Cardiac muscle cell (in vitro differentiated cells and primary cell): ENCODE results near the gene TRDN. TPM values are rescaled to one million over a fixed set of nuclear protein-coding genes. Genes with fewer than 3 reads are reported as not detected.
A peak's percentile ranks its signal among the peaks of the same experiment; 100 is the strongest.

ENCODE experiments used
- DNase-seq, 2 donors: peaks; one replicate each; pipeline versions ENCODE4 v3.0.0 to v3.0.0-alpha.2; 2010 to 2017; ENCODE audit warnings: low read depth in 1 of 2, low spot score in 1 of 2
- H3K27ac ChIP-seq: fragments of 200-600 bp; sonication (generic); 2 replicates; pipeline ENCODE4 v1.5.1; 2016
- H3K27me3 ChIP-seq: fragments of 200-600 bp; sonication (generic); 2 replicates; pipeline ENCODE4 v1.6.0; 2016; ENCODE audit warnings: control low read depth
- H3K36me3 ChIP-seq: fragments of 200-600 bp; sonication (generic); 2 replicates; pipeline ENCODE4 v1.5.1; 2016; ENCODE audit warnings: control low read depth
- H3K4me1 ChIP-seq: fragments of 200-600 bp; sonication (generic); 2 replicates; pipeline ENCODE4 v1.8.1; 2017; ENCODE audit warnings: low read depth, mild to moderate bottlenecking, mixed run types
- H3K4me3 ChIP-seq: fragments of 200-600 bp; sonication (generic); 2 replicates; pipeline ENCODE4 v1.5.1; 2016; ENCODE audit warnings: mild to moderate bottlenecking
- H3K9me3 ChIP-seq: fragments of 200-600 bp; sonication (generic); 2 replicates; pipeline ENCODE4 v1.5.1; 2017; ENCODE audit warnings: low read depth, mild to moderate bottlenecking, control low read depth
- polyA plus RNA-seq: library from polyadenylated mRNA; unstranded; fragments of >200 nt; fragmentation: Nextera tagmentation; extraction: Ambion mirVana; gene quantifications from 2 replicates; pipeline ENCODE4 v1.2.1, GENCODE V29; 2016
- total RNA-seq: library from RNA; depleted of rRNA; stranded (reverse); fragments of >200 nt; gene quantifications from 2 replicates; pipeline ENCODE4 v1.2.3, GENCODE V29; 2016
- TF ChIP-seq, protein P1 (sequence below): IDR thresholded peaks from 2 replicates; pipeline ENCODE4 v1.5.1; 2012; ENCODE audit warnings: low read depth, mild to moderate bottlenecking, low read length

Gene TRDN
- total and polyA plus RNA-seq, 2 experiments from 2014 or later: 58.0 to 200 TPM

DNA sequence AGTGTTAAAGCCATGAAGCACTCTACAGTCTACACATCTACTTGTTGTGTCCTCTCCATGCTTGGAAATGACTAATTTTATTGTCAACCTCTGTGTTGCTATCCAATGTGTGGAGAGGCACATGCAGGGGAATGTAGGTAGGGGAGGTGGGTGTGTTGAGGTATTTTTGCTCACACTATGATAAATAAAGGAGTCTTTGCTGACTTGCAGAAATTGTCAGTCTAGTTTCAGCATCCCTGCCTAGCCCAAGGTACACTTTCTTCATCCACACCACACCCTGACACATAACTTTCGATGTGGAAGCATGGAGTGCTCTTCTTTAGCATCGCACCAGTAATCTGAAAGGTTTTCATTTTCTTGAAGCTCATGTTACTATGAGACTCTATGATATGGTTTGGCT lies 264.0 kb downstream of the TRDN start:
- Histone ChIP-seq H3K4me3 (no peak overlapping the region), H3K4me1 (peaks cover 3% of the 10 kb centered on the region), H3K27me3 (no peaks in the 10 kb centered on the region), H3K27ac (no peak overlapping the region), H3K36me3 (no peaks in the 10 kb centered on the region), H3K9me3 (no peaks in the 10 kb centered on the region)
- TF ChIP-seq, protein P1, sequence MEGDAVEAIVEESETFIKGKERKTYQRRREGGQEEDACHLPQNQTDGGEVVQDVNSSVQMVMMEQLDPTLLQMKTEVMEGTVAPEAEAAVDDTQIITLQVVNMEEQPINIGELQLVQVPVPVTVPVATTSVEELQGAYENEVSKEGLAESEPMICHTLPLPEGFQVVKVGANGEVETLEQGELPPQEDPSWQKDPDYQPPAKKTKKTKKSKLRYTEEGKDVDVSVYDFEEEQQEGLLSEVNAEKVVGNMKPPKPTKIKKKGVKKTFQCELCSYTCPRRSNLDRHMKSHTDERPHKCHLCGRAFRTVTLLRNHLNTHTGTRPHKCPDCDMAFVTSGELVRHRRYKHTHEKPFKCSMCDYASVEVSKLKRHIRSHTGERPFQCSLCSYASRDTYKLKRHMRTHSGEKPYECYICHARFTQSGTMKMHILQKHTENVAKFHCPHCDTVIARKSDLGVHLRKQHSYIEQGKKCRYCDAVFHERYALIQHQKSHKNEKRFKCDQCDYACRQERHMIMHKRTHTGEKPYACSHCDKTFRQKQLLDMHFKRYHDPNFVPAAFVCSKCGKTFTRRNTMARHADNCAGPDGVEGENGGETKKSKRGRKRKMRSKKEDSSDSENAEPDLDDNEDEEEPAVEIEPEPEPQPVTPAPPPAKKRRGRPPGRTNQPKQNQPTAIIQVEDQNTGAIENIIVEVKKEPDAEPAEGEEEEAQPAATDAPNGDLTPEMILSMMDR: no peak
- no peak for DNase-seq

- no peak for DNase-seq
- Histone ChIP-seq H3K36me3 (no peaks in the 10 kb centered on the region), H3K9me3 (no peaks in the 10 kb centered on the region), H3K4me3 (no peak overlapping the region), H3K27me3 (no peaks in the 10 kb centered on the region), H3K27ac (no peak overlapping the region), H3K4me1 (peaks cover 3% of the 10 kb centered on the region)
- TF ChIP-seq, protein P1: no peak
Observed at GRCh38 chr6:123363912-123364311, 272.8 kb downstream of the TRDN start.

- Histone ChIP-seq H3K36me3 (no peaks in the 10 kb centered on the region), H3K27me3 (no peaks in the 10 kb centered on the region), H3K27ac (no peak overlapping the region), H3K4me3 (no peak overlapping the region), H3K4me1 (peaks cover 12% of the 10 kb centered on the region), H3K9me3 (no peaks in the 10 kb centered on the region)
- TF ChIP-seq, protein P1: no peak
- no peak for DNase-seq
Observed at GRCh38 chr6:123360359-123360758, 276.4 kb downstream of the TRDN start.

GRCh38 chr6:123352705-123353104 lies 284.0 kb downstream of the TRDN start:
- Histone ChIP-seq H3K36me3 (peaks cover 3% of the 10 kb centered on the region), H3K4me1 (peaks cover 12% of the 10 kb centered on the region), H3K9me3 (no peaks in the 10 kb centered on the region), H3K4me3 (no peak overlapping the region), H3K27ac (no peak overlapping the region), H3K27me3 (no peaks in the 10 kb centered on the region)
- peak in 1 of 2 donors; percentile 2 for DNase-seq
- TF ChIP-seq, protein P1: no peak

- no peak overlapping the region for H3K27ac ChIP-seq
- H3K4me3 ChIP-seq: no peak overlapping the region
- TF ChIP-seq, protein P1: no peak
- H3K36me3 ChIP-seq: peaks cover 3% of the 10 kb centered on the region
- H3K27me3 ChIP-seq: no peaks in the 10 kb centered on the region
- H3K9me3 ChIP-seq: no peaks in the 10 kb centered on the region
- DNase-seq: no peak
- peaks cover 9% of the 10 kb centered on the region for H3K4me1 ChIP-seq
Observed at GRCh38 chr6:123352279-123352678, 284.5 kb downstream of the TRDN start.

GRCh38 chr6:123343836-123344235 lies 292.9 kb downstream of the TRDN start:
- no peak for DNase-seq

More at GRCh38 chr6:123343836-123344235, 292.9 kb downstream of the TRDN start:
- Histone ChIP-seq H3K4me1 (no peaks in the 10 kb centered on the region), H3K27ac (no peak overlapping the region), H3K9me3 (no peaks in the 10 kb centered on the region), H3K4me3 (no peak overlapping the region), H3K27me3 (no peaks in the 10 kb centered on the region), H3K36me3 (no peaks in the 10 kb centered on the region)
- TF ChIP-seq, protein P1: no peak
